GM23338 (cell line): ENCODE measurements around the gene LRRC47. TPM values are rescaled to one million over a fixed set of nuclear protein-coding genes. Genes with fewer than 3 reads are reported as not detected.

Experiments used
- ATAC-seq: fragments of 200-7000 bp; cut with Tn5 transposase; 3 replicates; pipeline ENCODE4 v1.9.1; 2020
- DNase-seq: peaks from one replicate; pipeline ENCODE4 v3.0.0-alpha.2; 2015; ENCODE audit warnings: low spot score
- H2AFZ ChIP-seq: fragments of 200-600 bp; sonication (generic); 2 replicates; pipeline ENCODE4 v1.8.0; 2016; ENCODE audit warnings: antibody characterized with exemption, mild to moderate bottlenecking, moderate library complexity
- H3F3A ChIP-seq: fragments of 200-600 bp; sonication (generic); replicated peaks from 2 replicates; pipeline ENCODE4 v1.8.0; 2017; ENCODE audit warnings: antibody characterized with exemption, mixed run types, low read depth
- H3K27ac ChIP-seq: fragments of 200-600 bp; sonication (generic); 2 replicates; pipeline ENCODE4 v1.6.1; 2016; ENCODE audit warnings: low read depth
- H3K27me3 ChIP-seq: fragments of 200-600 bp; sonication (generic); 2 replicates; pipeline ENCODE4 v1.8.0; 2016; ENCODE audit warnings: mild to moderate bottlenecking, mixed run types, moderate library complexity; ENCODE audit not compliant: insufficient read depth
- H3K36me3 ChIP-seq: fragments of 200-600 bp; sonication (generic); 2 replicates; pipeline ENCODE4 v1.8.0; 2016; ENCODE audit warnings: mild to moderate bottlenecking; ENCODE audit not compliant: insufficient read depth
- H3K4me1 ChIP-seq: fragments of 200-600 bp; sonication (generic); 2 replicates; pipeline ENCODE4 v1.8.0; 2016; ENCODE audit warnings: mild to moderate bottlenecking, moderate library complexity; ENCODE audit not compliant: insufficient read depth
- H3K4me2 ChIP-seq: fragments of 200-600 bp; sonication (generic); 2 replicates; pipeline ENCODE4 v1.7.1; 2017; ENCODE audit warnings: mixed run types
- H3K4me3 ChIP-seq: fragments of 200-600 bp; sonication (generic); 2 replicates; pipeline ENCODE4 v1.6.1; 2016; ENCODE audit warnings: mixed run types
- H3K79me2 ChIP-seq: fragments of 200-600 bp; sonication (generic); replicated peaks from 2 replicates; pipeline ENCODE4 v1.8.0; 2017; ENCODE audit warnings: mild to moderate bottlenecking; ENCODE audit not compliant: insufficient read depth
- H3K9me2 ChIP-seq: fragments of 200-600 bp; sonication (generic); 2 replicates; pipeline ENCODE4 v1.8.0; 2017; ENCODE audit not compliant: insufficient read depth
- H4K20me1 ChIP-seq: fragments of 200-600 bp; sonication (generic); replicated peaks from 2 replicates; pipeline ENCODE4 v1.8.0; 2017; ENCODE audit warnings: mild to moderate bottlenecking; ENCODE audit not compliant: insufficient read depth
- H3K27ac Mint-ChIP-seq: 2 replicates; pipeline ENCODE4 v1.8.0; 2020; ENCODE audit warnings: inconsistent platforms, mild to moderate bottlenecking, moderate library complexity, mixed read lengths
- H3K27me3 Mint-ChIP-seq: 3 replicates; pipeline ENCODE4 v1.8.0; 2022; ENCODE audit warnings: low read depth, mild to moderate bottlenecking, moderate library complexity, mixed read lengths, inconsistent platforms; ENCODE audit not compliant: insufficient read depth, poor library complexity
- H3K36me3 Mint-ChIP-seq: 3 replicates; pipeline ENCODE4 v1.8.0; 2021; ENCODE audit warnings: low read depth, mild to moderate bottlenecking, inconsistent platforms, moderate library complexity, mixed read lengths
- H3K4me1 Mint-ChIP-seq: 3 replicates; pipeline ENCODE4 v1.8.0; 2020; ENCODE audit warnings: mild to moderate bottlenecking, inconsistent platforms, mixed read lengths
- H3K4me3 Mint-ChIP-seq: 3 replicates; pipeline ENCODE4 v1.8.0; 2021; ENCODE audit warnings: moderate library complexity, mild to moderate bottlenecking, inconsistent platforms, mixed read lengths
- H3K9me3 Mint-ChIP-seq: 3 replicates; pipeline ENCODE4 v1.8.0; 2020; ENCODE audit warnings: moderate library complexity, mild to moderate bottlenecking, inconsistent platforms, mixed read lengths
- CTCF ChIP-seq, 2 experiments: fragments of 200-600 bp in 1 of 2; sonication (generic) in 1 of 2; conservative IDR thresholded peaks; 2 replicates each; pipeline versions ENCODE4 v1.5.1 to v1.6.1; 2016 to 2017; ENCODE audit warnings: antibody characterized with exemption in 2 of 2, low read depth in 2 of 2, mild to moderate bottlenecking in 2 of 2, moderate library complexity in 1 of 2
- ETS1 ChIP-seq: IDR thresholded peaks from 2 replicates; pipeline ENCODE4 v1.6.1; 2016; ENCODE audit warnings: antibody characterized with exemption
- EZH2 ChIP-seq: fragments of 200-600 bp; sonication (generic); IDR thresholded peaks from one replicate; pipeline ENCODE4 v1.8.0; 2017; ENCODE audit warnings: antibody characterized with exemption, mild to moderate bottlenecking, low read depth; ENCODE audit not compliant: unreplicated experiment
- EZH2phosphoT487 ChIP-seq: fragments of 200-600 bp; sonication (generic); IDR thresholded peaks from one replicate; pipeline ENCODE4 v1.8.1; 2018; ENCODE audit warnings: antibody characterized with exemption; ENCODE audit not compliant: unreplicated experiment
- NANOG ChIP-seq: IDR thresholded peaks from 2 replicates; pipeline ENCODE4 v1.6.1; 2016; ENCODE audit warnings: antibody characterized with exemption, borderline replicate concordance
- POLR2AphosphoS5 ChIP-seq: IDR thresholded peaks from 2 replicates; pipeline ENCODE4 v1.6.1; 2016; ENCODE audit warnings: antibody characterized with exemption, low read depth
- REST ChIP-seq: IDR thresholded peaks from one replicate; pipeline ENCODE4 v1.6.1; 2018; ENCODE audit warnings: antibody characterized with exemption; ENCODE audit not compliant: unreplicated experiment
- STAT1 ChIP-seq: IDR thresholded peaks from one replicate; pipeline ENCODE4 v1.6.1; 2016; ENCODE audit warnings: antibody characterized with exemption; ENCODE audit not compliant: unreplicated experiment
- ZNF114 ChIP-seq: fragments of 250-450 bp; sonication (Bioruptor Pico); IDR thresholded peaks from 2 replicates; pipeline ENCODE4 v1.5.0; 2020; ENCODE audit warnings: mild to moderate bottlenecking, moderate library complexity
- polyA plus RNA-seq: library from polyadenylated mRNA; unstranded; fragments of >200 nt; fragmentation: Nextera tagmentation; extraction: Ambion mirVana; gene quantifications from 2 replicates; pipeline ENCODE4 v1.2.1, GENCODE V29; 2016
- total RNA-seq: library from RNA; depleted of rRNA; stranded (reverse); fragments of >200 nt; shearing (Covaris generic); gene quantifications from 2 replicates; pipeline ENCODE4 v1.2.3, GENCODE V29; 2014

Gene LRRC47
- total and polyA plus RNA-seq, 2 experiments from 2014 or later: 15.8 to 76.8 TPM

- TF ChIP-seq CTCF (conservative IDR thresholded peaks at IDR 0.05; ENCODE audit: low read depth in 2 of 2) (no peak), POLR2AphosphoS5 (no peak)
Measured at GRCh38 chr1:3736708-3737107, 59.6 kb downstream of the LRRC47 start (continued).

GRCh38 chr1:3736131-3736561 lies 60.2 kb downstream of the LRRC47 start:
- Mint-ChIP-seq H3K36me3 (peaks cover 24% of the 10 kb centered on the region; the same call in 2 of the 3 replicates), H3K27ac (no peak overlapping the region), H3K4me1 (peaks cover 12% of the 10 kb centered on the region), H3K27me3 (peaks cover 6% of the 10 kb centered on the region), H3K9me3 (no peaks in the 10 kb centered on the region), H3K4me3 (no peak overlapping the region)
- no peak overlapping the region for H3K4me2 ChIP-seq
- H3K36me3 ChIP-seq: peaks cover 8% of the 10 kb centered on the region; the same call in 1 of the 2 replicates
- ATAC-seq: no peak
- H3K9me2 ChIP-seq: no peaks in the 10 kb centered on the region
- no peaks in the 10 kb centered on the region for H3K79me2 ChIP-seq
- no peaks in the 10 kb centered on the region for H3K27me3 ChIP-seq
- H3K27ac ChIP-seq: no peak overlapping the region
- H3K4me1 ChIP-seq: peaks cover 12% of the 10 kb centered on the region; the same call in 1 of the 2 replicates
- H3F3A ChIP-seq: 0 out of 2 replicates have a peak, but pooled peaks cover 6% of the 10 kb centered on the region
- H3K4me3 ChIP-seq: no peak overlapping the region
- H4K20me1 ChIP-seq: peaks cover 9% of the 10 kb centered on the region; the same call in 1 of the 2 replicates
- H2AFZ ChIP-seq: no peak overlapping the region
- no peak for DNase-seq
- no peak for TF ChIP-seq STAT1
- no peak for TF ChIP-seq ETS1
- TF ChIP-seq NANOG: no peak
- TF ChIP-seq CTCF (conservative IDR thresholded peaks at IDR 0.05; ENCODE audit: low read depth in 2 of 2): no peak
- no peak for TF ChIP-seq REST
- TF ChIP-seq POLR2AphosphoS5: no peak
- TF ChIP-seq EZH2phosphoT487: no peak
- TF ChIP-seq ZNF114 (CRISPR knock-in tag): no peak
- no peak for TF ChIP-seq EZH2
